ENCODE measurements around the gene HEATR5A.

DNA sequence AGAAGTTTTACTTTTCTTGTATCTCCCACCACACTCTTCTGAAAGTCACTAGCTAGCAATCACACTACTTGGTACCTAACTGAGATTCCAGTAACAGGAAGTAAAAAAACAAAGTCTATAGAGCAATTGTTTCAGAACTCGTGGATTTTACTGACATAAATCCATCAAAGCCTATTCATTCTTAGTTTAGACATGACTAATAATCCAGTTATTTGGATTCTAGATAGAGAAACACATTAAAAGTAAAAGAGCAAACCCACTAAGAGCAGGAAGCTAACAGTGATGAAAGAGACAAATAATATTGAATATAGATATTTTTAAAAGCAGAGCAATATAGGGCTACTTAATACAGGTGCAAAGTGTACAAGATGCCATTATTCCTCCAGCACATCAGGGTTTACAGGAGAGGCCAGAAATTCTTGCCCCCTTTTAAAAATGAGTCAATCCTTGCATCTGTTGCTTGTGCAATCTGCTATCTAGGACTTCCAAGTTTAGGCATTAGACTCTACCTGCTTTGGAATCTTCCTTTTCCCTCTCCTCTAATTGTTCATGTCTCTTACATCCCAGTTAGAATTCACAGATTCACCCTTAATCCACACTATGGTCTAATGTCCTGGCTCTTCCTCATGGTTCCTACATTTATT, 6.0 kb downstream of the HEATR5A start:
- TF ChIP-seq, protein P1, sequence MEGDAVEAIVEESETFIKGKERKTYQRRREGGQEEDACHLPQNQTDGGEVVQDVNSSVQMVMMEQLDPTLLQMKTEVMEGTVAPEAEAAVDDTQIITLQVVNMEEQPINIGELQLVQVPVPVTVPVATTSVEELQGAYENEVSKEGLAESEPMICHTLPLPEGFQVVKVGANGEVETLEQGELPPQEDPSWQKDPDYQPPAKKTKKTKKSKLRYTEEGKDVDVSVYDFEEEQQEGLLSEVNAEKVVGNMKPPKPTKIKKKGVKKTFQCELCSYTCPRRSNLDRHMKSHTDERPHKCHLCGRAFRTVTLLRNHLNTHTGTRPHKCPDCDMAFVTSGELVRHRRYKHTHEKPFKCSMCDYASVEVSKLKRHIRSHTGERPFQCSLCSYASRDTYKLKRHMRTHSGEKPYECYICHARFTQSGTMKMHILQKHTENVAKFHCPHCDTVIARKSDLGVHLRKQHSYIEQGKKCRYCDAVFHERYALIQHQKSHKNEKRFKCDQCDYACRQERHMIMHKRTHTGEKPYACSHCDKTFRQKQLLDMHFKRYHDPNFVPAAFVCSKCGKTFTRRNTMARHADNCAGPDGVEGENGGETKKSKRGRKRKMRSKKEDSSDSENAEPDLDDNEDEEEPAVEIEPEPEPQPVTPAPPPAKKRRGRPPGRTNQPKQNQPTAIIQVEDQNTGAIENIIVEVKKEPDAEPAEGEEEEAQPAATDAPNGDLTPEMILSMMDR (IDR thresholded peaks at IDR 0.05) = no peak
- no peak for TF ChIP-seq POLR2A (IDR thresholded peaks at IDR 0.05)

Measured in Peyer's patch (tissue), 4 donors.